Endothelial cell of umbilical vein (primary cell): Measurements from ENCODE around the gene RTKN. TPM values are rescaled to one million over a fixed set of nuclear protein-coding genes. Genes with fewer than 3 reads are reported as not detected.

ENCODE experiments used
- BruUV-seq: library from RNA; stranded (reverse); fragments of 400-500 nt; replicated peaks from 2 replicates; lab custom pipeline; 2021; lab: Mats Ljungman, UMichigan
- CTCF ChIA-PET: fragments of 300-600, 350-600 bp; sonication (Branson Sonifier 250); formaldehyde crosslinking; loops from one replicate; lab custom pipeline; 2021; ENCODE audit warnings: antibody characterized with exemption, inconsistent platforms; lab: Charles Lee
- POLR2A ChIA-PET: fragments of 300-600, 350-600 bp; sonication (Branson Sonifier 250); formaldehyde crosslinking; loops from one replicate; lab custom pipeline; 2021; ENCODE audit warnings: antibody characterized with exemption, inconsistent platforms; lab: Charles Lee
- DNase-seq: peaks from one replicate; pipeline ENCODE4 v3.0.0-alpha.2; 2011; ENCODE audit warnings: low read depth, low spot score
- FAIRE-seq: peaks from 2 replicates; lab custom pipeline; 2011; peaks lifted over from hg19 to GRCh38; lab: Jason Lieb, UNC
- H2AFZ ChIP-seq: 2 replicates; pipeline ENCODE4 v1.6.0; 2012; ENCODE audit warnings: low read depth, low read length, control low read depth, inconsistent platforms
- H3K27ac ChIP-seq: 2 replicates; pipeline ENCODE4 v1.5.1; 2011; ENCODE audit warnings: low read depth, mild to moderate bottlenecking, control low read depth, low read length, moderate library complexity; ENCODE audit not compliant: insufficient read depth
- H3K27me3 ChIP-seq, 2 experiments: 2 replicates each; pipeline versions ENCODE4 v1.6.0 to v1.6.1; 2011; ENCODE audit warnings: low read length in 2 of 2, mixed read lengths in 1 of 2; ENCODE audit not compliant: control insufficient read depth in 2 of 2, insufficient read depth in 2 of 2
- H3K36me3 ChIP-seq, 2 experiments: 2 replicates in 1 of 2; 3 replicates in 1 of 2; pipeline ENCODE4 v1.5.1; 2011; ENCODE audit warnings: low read length in 2 of 2, mild to moderate bottlenecking in 1 of 2, moderate library complexity in 1 of 2; ENCODE audit not compliant: control insufficient read depth in 2 of 2, insufficient read depth in 2 of 2; ENCODE audit errors: extremely low read depth in 1 of 2
- H3K4me1 ChIP-seq: 3 replicates; pipeline ENCODE4 v1.5.1; 2011; ENCODE audit warnings: mild to moderate bottlenecking, low read length; ENCODE audit not compliant: control insufficient read depth, insufficient read depth; ENCODE audit errors: extremely low read depth
- H3K4me2 ChIP-seq: 2 replicates; pipeline ENCODE4 v1.6.1; 2011; ENCODE audit warnings: low read length, control low read depth, mixed read lengths; ENCODE audit not compliant: insufficient read depth
- H3K4me3 ChIP-seq, 3 experiments: fragments of 200-600 bp in 1 of 3; sonication (generic), shearing (Covaris generic) in 1 of 3; replicated peaks in 1 of 3; 2 replicates each; pipeline ENCODE4 v1.5.1; 2011 to 2016; ENCODE audit warnings: control low read depth in 3 of 3, low read length in 3 of 3, mild to moderate bottlenecking in 2 of 3, inconsistent platforms in 1 of 3, low read depth in 1 of 3, moderate library complexity in 1 of 3; ENCODE audit not compliant: insufficient read depth in 1 of 3
- H3K79me2 ChIP-seq: 2 replicates; pipeline ENCODE4 v1.6.0; 2012; ENCODE audit warnings: low read length, inconsistent platforms; ENCODE audit not compliant: control insufficient read depth, insufficient read depth
- H3K9ac ChIP-seq: replicated peaks from 2 replicates; pipeline ENCODE3; 2011; ENCODE audit warnings: low read length, control low read depth; ENCODE audit not compliant: insufficient read depth; ENCODE audit errors: extremely low read depth
- H3K9me1 ChIP-seq: replicated peaks from 3 replicates; pipeline ENCODE4 v1.6.0; 2011; ENCODE audit warnings: mild to moderate bottlenecking, low read length; ENCODE audit not compliant: control insufficient read depth, insufficient read depth; ENCODE audit errors: extremely low read depth
- H3K9me3 ChIP-seq: replicated peaks from 2 replicates; pipeline ENCODE4 v1.5.1; 2012; ENCODE audit warnings: low read length, inconsistent platforms; ENCODE audit not compliant: control insufficient read depth, insufficient read depth
- H4K20me1 ChIP-seq: replicated peaks from 2 replicates; pipeline ENCODE3; 2011; ENCODE audit warnings: mild to moderate bottlenecking, low read length; ENCODE audit not compliant: control insufficient read depth, insufficient read depth; ENCODE audit errors: extremely low read depth
- EZH2 ChIP-seq: IDR thresholded peaks from 2 replicates; pipeline ENCODE4 v1.6.1; 2012; ENCODE audit warnings: borderline replicate concordance, low read depth, mild to moderate bottlenecking, moderate library complexity, low read length, inconsistent platforms; ENCODE audit not compliant: severe bottlenecking
- FOS ChIP-seq: IDR thresholded peaks from 2 replicates; pipeline ENCODE4 v1.6.1; 2011; ENCODE audit warnings: mild to moderate bottlenecking, low read length, moderate library complexity, borderline replicate concordance; ENCODE audit not compliant: insufficient read depth
- GATA2 ChIP-seq: IDR thresholded peaks from 2 replicates; pipeline ENCODE4 v1.7.0; 2011; ENCODE audit warnings: low read depth, mild to moderate bottlenecking, moderate library complexity, mixed read lengths, low read length; ENCODE audit not compliant: insufficient read length, insufficient read depth
- JUN ChIP-seq: IDR thresholded peaks from 2 replicates; pipeline ENCODE4 v1.6.1; 2011; ENCODE audit warnings: borderline replicate concordance, low read depth; ENCODE audit not compliant: insufficient read length, insufficient read depth
- MYC ChIP-seq: IDR thresholded peaks from one replicate; pipeline ENCODE4 v1.6.1; 2011; ENCODE audit warnings: mild to moderate bottlenecking, low read depth, low read length
- POLR2A ChIP-seq: IDR thresholded peaks from 2 replicates; pipeline ENCODE4 v1.6.1; 2012; ENCODE audit warnings: low read depth, mild to moderate bottlenecking, control low read depth, low read length
- POLR2AphosphoS5 ChIP-seq: IDR thresholded peaks from 2 replicates; pipeline ENCODE4 v1.6.1; 2012; ENCODE audit warnings: low read depth, mild to moderate bottlenecking, control low read depth, low read length, moderate library complexity; ENCODE audit not compliant: insufficient read depth
- dilution Hi-C: fragments of 300-500 bp; cut with MboI; formaldehyde crosslinking; loops from one replicate; pipeline ENCODE4 v1.15.0; 2019; ENCODE audit warnings: low sequenced_read_pairs; ENCODE audit not compliant: extremely low pct_ligation_motif_present
- intact Hi-C: fragments of 100-400 bp; cut with micrococcal nuclease; formaldehyde crosslinking; loops from one replicate; pipeline ENCODE4 v1.10.0; 2022
- polyA plus RNA-seq, 4 experiments: library from polyadenylated mRNA; depleted of rRNA in 3 of 4; stranded (reverse) in 3 of 4; unstranded in 1 of 4; fragments of >200 nt; gene quantifications; 2 replicates each; pipeline versions ENCODE4 v1.2.1 to v1.2.3, GENCODE V29; 2011 to 2012; ENCODE audit warnings: missing spikeins in 1 of 4
- total RNA-seq: library from RNA; stranded (reverse); gene quantifications from 2 replicates; pipeline ENCODE4 v1.2.3, GENCODE V29; 2021
- TF ChIP-seq, protein P1 (sequence below): IDR thresholded peaks from 2 replicates; pipeline ENCODE4 v1.6.1; 2011; ENCODE audit not compliant: insufficient read depth, insufficient read length
- TF ChIP-seq, protein P2 (sequence below), 2 donors: IDR thresholded peaks; 1 replicate in 1 of 2; 2 replicates in 1 of 2; pipeline ENCODE4 v1.5.1; 2011; ENCODE audit warnings: low read length in 2 of 2, mild to moderate bottlenecking in 2 of 2, moderate library complexity in 2 of 2, control low read depth in 1 of 2, inconsistent platforms in 1 of 2, low read depth in 1 of 2; ENCODE audit not compliant: insufficient read depth in 1 of 2; ENCODE audit errors: extremely low read depth in 1 of 2

Gene RTKN
- total and polyA plus RNA-seq, 2 donors (not counting 3 experiments of a cell fraction or from before 2014, with no cell fraction given): 20.0 to 20.7 TPM

DNA sequence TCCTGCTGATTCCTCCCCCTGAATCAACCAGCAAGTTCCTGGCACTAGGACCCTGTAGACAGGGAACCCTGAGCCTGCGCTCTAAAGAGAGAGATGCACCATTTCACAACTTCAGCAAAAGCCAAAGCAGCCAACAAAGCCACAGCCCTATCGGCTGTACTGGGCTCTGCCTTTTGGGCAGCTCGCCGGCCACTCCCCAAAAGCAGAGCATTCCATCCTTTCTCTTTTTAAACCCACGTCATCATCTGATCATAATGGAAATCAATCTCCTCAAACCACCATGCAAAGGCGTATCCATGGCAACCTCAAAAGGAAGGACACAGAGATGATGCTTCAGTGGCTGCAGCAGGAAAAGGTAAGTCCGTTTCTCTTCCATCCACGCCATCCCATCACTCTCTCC lies 56.3 kb downstream of the RTKN start:
- no peaks in the 10 kb centered on the region for H3K9me1 ChIP-seq
- peaks cover 0 to 2% of the 10 kb centered on the region in 2 experiments for H3K36me3 ChIP-seq
- CTCF ChIA-PET: interaction anchor here (0.9 kb wide), 1 partner anchor 50 kb away, joined by 3 read pairs; no protein-coding TSS in a partner anchor
- no peaks in the 10 kb centered on the region for H3K27me3 ChIP-seq
- H3K9me3 ChIP-seq: no peaks in the 10 kb centered on the region
- no peak overlapping the region for H2AFZ ChIP-seq
- dilution Hi-C loops: no loop called here
- H4K20me1 ChIP-seq: peaks cover 3% of the 10 kb centered on the region
- H3K4me1 ChIP-seq: peaks cover 10% of the 10 kb centered on the region
- BruUV-seq: no TSS peak
- no peak overlapping the region for H3K9ac ChIP-seq
- peaks cover 66% of the 10 kb centered on the region for H3K79me2 ChIP-seq
- TF ChIP-seq, protein P1, sequence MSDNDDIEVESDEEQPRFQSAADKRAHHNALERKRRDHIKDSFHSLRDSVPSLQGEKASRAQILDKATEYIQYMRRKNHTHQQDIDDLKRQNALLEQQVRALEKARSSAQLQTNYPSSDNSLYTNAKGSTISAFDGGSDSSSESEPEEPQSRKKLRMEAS: no peak
- TF ChIP-seq, protein P2, sequence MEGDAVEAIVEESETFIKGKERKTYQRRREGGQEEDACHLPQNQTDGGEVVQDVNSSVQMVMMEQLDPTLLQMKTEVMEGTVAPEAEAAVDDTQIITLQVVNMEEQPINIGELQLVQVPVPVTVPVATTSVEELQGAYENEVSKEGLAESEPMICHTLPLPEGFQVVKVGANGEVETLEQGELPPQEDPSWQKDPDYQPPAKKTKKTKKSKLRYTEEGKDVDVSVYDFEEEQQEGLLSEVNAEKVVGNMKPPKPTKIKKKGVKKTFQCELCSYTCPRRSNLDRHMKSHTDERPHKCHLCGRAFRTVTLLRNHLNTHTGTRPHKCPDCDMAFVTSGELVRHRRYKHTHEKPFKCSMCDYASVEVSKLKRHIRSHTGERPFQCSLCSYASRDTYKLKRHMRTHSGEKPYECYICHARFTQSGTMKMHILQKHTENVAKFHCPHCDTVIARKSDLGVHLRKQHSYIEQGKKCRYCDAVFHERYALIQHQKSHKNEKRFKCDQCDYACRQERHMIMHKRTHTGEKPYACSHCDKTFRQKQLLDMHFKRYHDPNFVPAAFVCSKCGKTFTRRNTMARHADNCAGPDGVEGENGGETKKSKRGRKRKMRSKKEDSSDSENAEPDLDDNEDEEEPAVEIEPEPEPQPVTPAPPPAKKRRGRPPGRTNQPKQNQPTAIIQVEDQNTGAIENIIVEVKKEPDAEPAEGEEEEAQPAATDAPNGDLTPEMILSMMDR (IDR thresholded peaks at IDR 0.05; ENCODE audit: extremely low read depth in 1 of 2, insufficient read depth in 1 of 2, low read depth in 1 of 2, low read length in 2 of 2): no peak
- TF ChIP-seq POLR2A: no peak
- no peak for TF ChIP-seq POLR2AphosphoS5
- TF ChIP-seq MYC: no peak
- no peak for TF ChIP-seq JUN
- TF ChIP-seq GATA2: no peak
- TF ChIP-seq EZH2: no peak
- no peak for TF ChIP-seq FOS
- intact Hi-C loops: no loop called here
- DNase-seq (no peak), FAIRE-seq (no peak)
- H3K27ac ChIP-seq: no peak overlapping the region
- no peak overlapping the region for H3K4me2 ChIP-seq
- POLR2A ChIA-PET: no interaction called here
- H3K4me3 ChIP-seq: no peak overlapping the region
